Activated T-cell treated with anti-CD3 and anti-CD28 coated beads, Interleukin-2, amount 50 U/mL, for 24 hours (primary cell): ENCODE data around the gene GPHN.

Source experiments
- DNase-seq: peaks from one replicate; pipeline ENCODE4 v3.0.0-alpha.2; 2020
- H3K27ac Mint-ChIP-seq: 2 replicates; pipeline ENCODE4 v1.8.0; 2020; ENCODE audit warnings: mild to moderate bottlenecking, mixed read lengths
- H3K27me3 Mint-ChIP-seq: 2 replicates; pipeline ENCODE4 v1.8.0; 2020; ENCODE audit warnings: mixed read lengths
- H3K36me3 Mint-ChIP-seq: 2 replicates; pipeline ENCODE4 v1.8.0; 2020; ENCODE audit warnings: low read depth, mixed read lengths
- H3K4me1 Mint-ChIP-seq: 2 replicates; pipeline ENCODE4 v1.8.0; 2020; ENCODE audit warnings: low read depth, mixed read lengths
- H3K4me3 Mint-ChIP-seq: 2 replicates; pipeline ENCODE4 v1.8.0; 2020; ENCODE audit warnings: mild to moderate bottlenecking, moderate library complexity, mixed read lengths
- H3K9me3 Mint-ChIP-seq: 2 replicates; pipeline ENCODE4 v1.8.0; 2020; ENCODE audit warnings: mixed read lengths

Gene GPHN

GRCh38 chr14:67133144-67133543 lies 625.2 kb downstream of the GPHN start:
- Mint-ChIP-seq H3K27me3 (no peaks in the 10 kb centered on the region), H3K36me3 (peaks cover 26% of the 10 kb centered on the region), H3K4me3 (no peak overlapping the region), H3K9me3 (no peaks in the 10 kb centered on the region), H3K27ac (peak overlapping the region; percentile 92), H3K4me1 (peaks cover 38% of the 10 kb centered on the region)
- no peak for DNase-seq

- Mint-ChIP-seq H3K27me3 (no peaks in the 10 kb centered on the region), H3K27ac (peak overlapping the region; percentile 92), H3K4me1 (peaks cover 38% of the 10 kb centered on the region), H3K36me3 (peaks cover 26% of the 10 kb centered on the region), H3K4me3 (no peak overlapping the region), H3K9me3 (no peaks in the 10 kb centered on the region)
- DNase-seq = no peak
These were observed 625.9 kb downstream of the GPHN start for GRCh38 chr14:67133595-67134441.

GRCh38 chr14:67137744-67138371 lies 629.9 kb downstream of the GPHN start:
- Mint-ChIP-seq H3K27me3 (no peaks in the 10 kb centered on the region), H3K9me3 (no peaks in the 10 kb centered on the region), H3K4me1 (peaks cover 29% of the 10 kb centered on the region), H3K4me3 (no peak overlapping the region), H3K36me3 (peaks cover 8% of the 10 kb centered on the region), H3K27ac (no peak overlapping the region)
- DNase-seq = no peak

GRCh38 chr14:67140556-67140955 lies 632.6 kb downstream of the GPHN start:
- Mint-ChIP-seq H3K36me3 (peaks cover 16% of the 10 kb centered on the region), H3K27me3 (no peaks in the 10 kb centered on the region), H3K9me3 (no peaks in the 10 kb centered on the region), H3K4me3 (no peak overlapping the region), H3K27ac (no peak overlapping the region), H3K4me1 (peaks cover 5% of the 10 kb centered on the region)
- no peak for DNase-seq

GRCh38 chr14:67141146-67141900 lies 633.4 kb downstream of the GPHN start:
- H3K36me3 Mint-ChIP-seq = peaks cover 14% of the 10 kb centered on the region
- H3K27ac Mint-ChIP-seq = no peak overlapping the region
- no peaks in the 10 kb centered on the region for H3K27me3 Mint-ChIP-seq
- no peak overlapping the region for H3K4me3 Mint-ChIP-seq
- DNase-seq = no peak
- no peaks in the 10 kb centered on the region for H3K4me1 Mint-ChIP-seq
- H3K9me3 Mint-ChIP-seq = no peaks in the 10 kb centered on the region

- Mint-ChIP-seq H3K4me1 (no peaks in the 10 kb centered on the region), H3K4me3 (no peak overlapping the region), H3K27me3 (no peaks in the 10 kb centered on the region), H3K9me3 (no peaks in the 10 kb centered on the region), H3K27ac (no peak overlapping the region), H3K36me3 (peaks cover 2% of the 10 kb centered on the region)
- no peak for DNase-seq
These were observed 643.2 kb downstream of the GPHN start for GRCh38 chr14:67151082-67151666.

- no peak for DNase-seq
- Mint-ChIP-seq H3K4me3 (no peak overlapping the region), H3K27ac (peak overlapping the region; percentile 42), H3K36me3 (no peaks in the 10 kb centered on the region), H3K4me1 (peaks cover 15% of the 10 kb centered on the region), H3K9me3 (no peaks in the 10 kb centered on the region), H3K27me3 (no peaks in the 10 kb centered on the region)
These were observed 650.6 kb downstream of the GPHN start for GRCh38 chr14:67158566-67158965.

- no peak overlapping the region for H3K27ac Mint-ChIP-seq
- no peaks in the 10 kb centered on the region for H3K9me3 Mint-ChIP-seq
- no peaks in the 10 kb centered on the region for H3K27me3 Mint-ChIP-seq
- peaks cover 13% of the 10 kb centered on the region for H3K4me1 Mint-ChIP-seq
- peaks cover under 1% of the 10 kb centered on the region for H3K36me3 Mint-ChIP-seq
- no peak overlapping the region for H3K4me3 Mint-ChIP-seq
- no peak for DNase-seq
These were observed 654.4 kb downstream of the GPHN start for GRCh38 chr14:67162385-67162784.

- H3K27ac Mint-ChIP-seq = no peak overlapping the region
- H3K27me3 Mint-ChIP-seq = no peaks in the 10 kb centered on the region
- peaks cover 3% of the 10 kb centered on the region for H3K4me1 Mint-ChIP-seq
- peaks cover 22% of the 10 kb centered on the region for H3K36me3 Mint-ChIP-seq
- no peak for DNase-seq
- H3K9me3 Mint-ChIP-seq = no peaks in the 10 kb centered on the region
- no peak overlapping the region for H3K4me3 Mint-ChIP-seq
These were observed 658.5 kb downstream of the GPHN start for GRCh38 chr14:67166450-67166853.

GRCh38 chr14:67167420-67168109 lies 659.6 kb downstream of the GPHN start:
- H3K9me3 Mint-ChIP-seq = no peaks in the 10 kb centered on the region
- no peak overlapping the region for H3K27ac Mint-ChIP-seq
- peaks cover 3% of the 10 kb centered on the region for H3K4me1 Mint-ChIP-seq
- no peaks in the 10 kb centered on the region for H3K27me3 Mint-ChIP-seq
- DNase-seq = no peak
- H3K36me3 Mint-ChIP-seq = peaks cover 30% of the 10 kb centered on the region
- H3K4me3 Mint-ChIP-seq = no peak overlapping the region

GRCh38 chr14:67168110-67168441 lies 660.1 kb downstream of the GPHN start:
- Mint-ChIP-seq H3K4me3 (no peak overlapping the region), H3K4me1 (peaks cover 3% of the 10 kb centered on the region), H3K27me3 (no peaks in the 10 kb centered on the region), H3K9me3 (peaks cover 3% of the 10 kb centered on the region), H3K36me3 (peaks cover 34% of the 10 kb centered on the region), H3K27ac (no peak overlapping the region)
- no peak for DNase-seq

GRCh38 chr14:67170660-67171059 lies 662.7 kb downstream of the GPHN start:
- H3K27me3 Mint-ChIP-seq = no peaks in the 10 kb centered on the region
- DNase-seq = no peak
- H3K9me3 Mint-ChIP-seq = peaks cover 15% of the 10 kb centered on the region
- peaks cover 3% of the 10 kb centered on the region for H3K4me1 Mint-ChIP-seq
- H3K36me3 Mint-ChIP-seq = peaks cover 50% of the 10 kb centered on the region
- no peak overlapping the region for H3K4me3 Mint-ChIP-seq
- no peak overlapping the region for H3K27ac Mint-ChIP-seq

GRCh38 chr14:67172056-67172455 lies 664.1 kb downstream of the GPHN start:
- Mint-ChIP-seq H3K4me1 (peaks cover 3% of the 10 kb centered on the region), H3K9me3 (peaks cover 20% of the 10 kb centered on the region), H3K27ac (no peak overlapping the region), H3K4me3 (no peak overlapping the region), H3K36me3 (peaks cover 58% of the 10 kb centered on the region), H3K27me3 (no peaks in the 10 kb centered on the region)
- DNase-seq = no peak

GRCh38 chr14:67172520-67172919 lies 664.6 kb downstream of the GPHN start:
- Mint-ChIP-seq H3K9me3 (peaks cover 25% of the 10 kb centered on the region), H3K27me3 (no peaks in the 10 kb centered on the region), H3K27ac (no peak overlapping the region), H3K4me1 (peaks cover 3% of the 10 kb centered on the region), H3K4me3 (no peak overlapping the region), H3K36me3 (peaks cover 60% of the 10 kb centered on the region)
- DNase-seq = no peak
